Large intestine (tissue), 3 donors: ENCODE results near the gene PRDM1. TPM values are rescaled to one million over a fixed set of nuclear protein-coding genes. Genes with fewer than 3 reads are reported as not detected.

Source experiments
- DNase-seq, 2 donors: peaks; one replicate each; pipeline versions ENCODE4 v3.0.0 to v3.0.0-alpha.2; 2013
- H3K27ac ChIP-seq: one replicate; pipeline ENCODE4 v1.5.1; 2013; ENCODE audit warnings: low read length
- H3K27me3 ChIP-seq: 2 replicates; pipeline ENCODE4 v1.6.1; 2013; ENCODE audit warnings: low read length; ENCODE audit not compliant: control insufficient read depth, insufficient read depth
- H3K36me3 ChIP-seq: 2 replicates; pipeline ENCODE4 v1.6.1; 2013; ENCODE audit warnings: low read length; ENCODE audit not compliant: control insufficient read depth, insufficient read depth
- H3K4me1 ChIP-seq: one replicate; pipeline ENCODE4 v1.6.1; 2013; ENCODE audit warnings: low read length; ENCODE audit not compliant: control insufficient read depth, insufficient read depth
- H3K4me3 ChIP-seq: one replicate; pipeline ENCODE4 v1.5.1; 2013; ENCODE audit warnings: low read length
- H3K9me3 ChIP-seq: one replicate; pipeline ENCODE4 v1.6.1; 2013; ENCODE audit warnings: mild to moderate bottlenecking, low read depth, low read length, moderate library complexity; ENCODE audit not compliant: control insufficient read depth
- WGBS: methylation state at CpG from one replicate; pipeline ENCODE4 v1.1.5; 2013; ENCODE audit warnings: low lambda C conversion rate; ENCODE audit not compliant: insufficient coverage; 5-methylcytosine and 5-hydroxymethylcytosine counted together
- polyA plus RNA-seq: library from polyadenylated mRNA; unstranded; fragments of 120-200 nt; gene quantifications from one replicate; pipeline ENCODE4 v1.2.1, GENCODE V29; 2013

The PRDM1 gene
- polyA plus RNA-seq, 1 donor, result 48.7 TPM

GRCh38 chr6:106082735-106083398 lies 3.3 kb upstream of the PRDM1 start:
- no peak for DNase-seq
- WGBS, result 100% methylated on average over 2 of the region's 6 CpGs
- no peak overlapping the region for H3K27ac ChIP-seq
- no peak overlapping the region for H3K4me3 ChIP-seq
- H3K4me1 ChIP-seq, result peaks cover 22% of the 10 kb centered on the region
- H3K27me3 ChIP-seq, result no peaks in the 10 kb centered on the region
- H3K9me3 ChIP-seq, result no peaks in the 10 kb centered on the region
- H3K36me3 ChIP-seq, result peaks cover 42% of the 10 kb centered on the region

- H3K36me3 ChIP-seq, result peaks cover 41% of the 10 kb centered on the region
- no peaks in the 10 kb centered on the region for H3K27me3 ChIP-seq
- WGBS, result 20% methylated on average over 1 of the region's 2 CpGs
- H3K4me1 ChIP-seq, result peaks cover 22% of the 10 kb centered on the region
- no peak overlapping the region for H3K4me3 ChIP-seq
- no peaks in the 10 kb centered on the region for H3K9me3 ChIP-seq
- peak overlapping the region; percentile 82 for H3K27ac ChIP-seq
- no peak for DNase-seq
Observed at GRCh38 chr6:106083618-106084017, 2.5 kb upstream of the PRDM1 start.

GRCh38 chr6:106084106-106084988 lies 1.8 kb upstream of the PRDM1 start:
- no peaks in the 10 kb centered on the region for H3K27me3 ChIP-seq
- no peak overlapping the region for H3K4me3 ChIP-seq
- peaks cover 37% of the 10 kb centered on the region for H3K36me3 ChIP-seq
- WGBS, result 20% methylated on average over 1 of the region's 5 CpGs
- peaks cover 22% of the 10 kb centered on the region for H3K4me1 ChIP-seq
- peak overlapping the region; percentile 82 for H3K27ac ChIP-seq
- peak; percentile 79 to 84 for DNase-seq
- H3K9me3 ChIP-seq, result no peaks in the 10 kb centered on the region

GRCh38 chr6:106084989-106085691 lies 996 bp upstream of the PRDM1 start:
- H3K27ac ChIP-seq, result peak overlapping the region; percentile 82
- H3K36me3 ChIP-seq, result peaks cover 30% of the 10 kb centered on the region
- DNase-seq, result peak; percentile 25 to 65
- WGBS, result no CpG with 5 or more reads among the region's 7 CpGs
- H3K27me3 ChIP-seq, result no peaks in the 10 kb centered on the region
- peak overlapping the region; percentile 52 for H3K4me3 ChIP-seq
- H3K4me1 ChIP-seq, result peaks cover 22% of the 10 kb centered on the region
- no peaks in the 10 kb centered on the region for H3K9me3 ChIP-seq

DNA sequence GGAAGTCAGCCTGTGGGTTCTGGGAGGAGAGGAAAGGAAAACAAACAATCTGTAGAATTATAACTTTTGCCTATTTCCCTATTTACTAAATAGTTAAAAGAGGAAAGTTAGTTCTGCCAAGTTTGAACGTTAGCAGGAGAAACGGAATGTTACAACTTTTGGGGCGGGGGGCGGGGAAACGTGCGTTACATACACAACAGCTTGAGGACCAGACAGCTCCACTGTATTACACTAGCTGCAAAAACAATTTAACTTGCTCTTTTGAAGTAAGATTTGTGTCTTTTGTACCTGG lies 498 bp upstream of the PRDM1 start:
- Histone ChIP-seq H3K27me3 (no peaks in the 10 kb centered on the region), H3K9me3 (no peaks in the 10 kb centered on the region), H3K27ac (peak overlapping the region; percentile 82), H3K4me3 (peak overlapping the region; percentile 52), H3K4me1 (peaks cover 22% of the 10 kb centered on the region), H3K36me3 (peaks cover 28% of the 10 kb centered on the region)
- no CpG with 5 or more reads among the region's 6 CpGs for WGBS
- no peak for DNase-seq

GRCh38 chr6:106086814-106087175 lies 659 bp downstream of the PRDM1 start:
- H3K4me1 ChIP-seq, result peaks cover 22% of the 10 kb centered on the region
- DNase-seq, result no peak
- H3K9me3 ChIP-seq, result no peaks in the 10 kb centered on the region
- peaks cover 24% of the 10 kb centered on the region for H3K36me3 ChIP-seq
- peak overlapping the region; percentile 82 for H3K27ac ChIP-seq
- peak overlapping the region; percentile 52 for H3K4me3 ChIP-seq
- WGBS, result 13% methylated on average over 1 of the region's 3 CpGs
- no peaks in the 10 kb centered on the region for H3K27me3 ChIP-seq

- peak overlapping the region; percentile 52 for H3K4me3 ChIP-seq
- no peak for DNase-seq
- H3K4me1 ChIP-seq, result peaks cover 22% of the 10 kb centered on the region
- H3K36me3 ChIP-seq, result peaks cover 27% of the 10 kb centered on the region
- peak overlapping the region; percentile 82 for H3K27ac ChIP-seq
- no peaks in the 10 kb centered on the region for H3K9me3 ChIP-seq
- WGBS, result 33% methylated on average over 1 of the region's 13 CpGs
- no peaks in the 10 kb centered on the region for H3K27me3 ChIP-seq
Observed at GRCh38 chr6:106087548-106088325, 1.6 kb downstream of the PRDM1 start.

DNA sequence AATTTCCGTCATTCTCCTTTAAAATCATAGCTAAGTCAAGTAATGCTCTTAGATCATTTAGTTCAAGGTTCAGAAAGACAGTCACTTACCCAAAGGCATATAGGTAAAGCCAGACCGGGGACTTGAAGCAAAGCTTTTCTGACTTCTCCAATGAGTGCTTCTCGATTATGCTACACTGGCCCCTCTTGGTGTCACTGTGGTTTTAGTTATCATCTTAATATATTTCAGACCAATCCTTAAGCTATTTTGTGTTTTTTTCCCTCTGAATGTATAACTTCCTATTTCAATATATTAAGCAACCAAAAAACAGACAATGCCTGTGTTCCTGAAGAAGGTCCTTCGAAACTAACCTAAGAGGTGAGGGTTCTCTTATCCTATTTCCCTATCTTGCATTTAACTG lies 3.9 kb downstream of the PRDM1 start:
- DNase-seq, result no peak
- Histone ChIP-seq H3K27ac (no peak overlapping the region), H3K36me3 (peaks cover 33% of the 10 kb centered on the region), H3K4me1 (peaks cover 5% of the 10 kb centered on the region), H3K27me3 (no peaks in the 10 kb centered on the region), H3K4me3 (peak overlapping the region; percentile 2), H3K9me3 (no peaks in the 10 kb centered on the region)
- 67% methylated on average over 1 of the region's 4 CpGs for WGBS

- DNase-seq, result no peak
- WGBS, result no CpG with 5 or more reads among the region's 5 CpGs
- no peak overlapping the region for H3K4me3 ChIP-seq
Observed at GRCh38 chr6:106092279-106092678, 6.1 kb downstream of the PRDM1 start.

More at GRCh38 chr6:106092279-106092678, 6.1 kb downstream of the PRDM1 start:
- Histone ChIP-seq H3K4me1 (peaks cover 8% of the 10 kb centered on the region), H3K27ac (no peak overlapping the region), H3K27me3 (no peaks in the 10 kb centered on the region), H3K36me3 (peaks cover 45% of the 10 kb centered on the region), H3K9me3 (no peaks in the 10 kb centered on the region)
